Cardiac ventricle fibroblast (primary cell): ENCODE data around the gene OR6K6. TPM values are rescaled to one million over a fixed set of nuclear protein-coding genes. Genes with fewer than 3 reads are reported as not detected.

Experiments used
- total RNA-seq: library from RNA; depleted of rRNA; stranded (reverse); fragments of >200 nt; gene quantifications from 2 replicates; pipeline ENCODE4 v1.2.3, GENCODE V29; 2015

OR6K6 gene, protein sequence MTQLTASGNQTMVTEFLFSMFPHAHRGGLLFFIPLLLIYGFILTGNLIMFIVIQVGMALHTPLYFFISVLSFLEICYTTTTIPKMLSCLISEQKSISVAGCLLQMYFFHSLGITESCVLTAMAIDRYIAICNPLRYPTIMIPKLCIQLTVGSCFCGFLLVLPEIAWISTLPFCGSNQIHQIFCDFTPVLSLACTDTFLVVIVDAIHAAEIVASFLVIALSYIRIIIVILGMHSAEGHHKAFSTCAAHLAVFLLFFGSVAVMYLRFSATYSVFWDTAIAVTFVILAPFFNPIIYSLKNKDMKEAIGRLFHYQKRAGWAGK
- total RNA-seq, result not detected in 2 replicates

DNA sequence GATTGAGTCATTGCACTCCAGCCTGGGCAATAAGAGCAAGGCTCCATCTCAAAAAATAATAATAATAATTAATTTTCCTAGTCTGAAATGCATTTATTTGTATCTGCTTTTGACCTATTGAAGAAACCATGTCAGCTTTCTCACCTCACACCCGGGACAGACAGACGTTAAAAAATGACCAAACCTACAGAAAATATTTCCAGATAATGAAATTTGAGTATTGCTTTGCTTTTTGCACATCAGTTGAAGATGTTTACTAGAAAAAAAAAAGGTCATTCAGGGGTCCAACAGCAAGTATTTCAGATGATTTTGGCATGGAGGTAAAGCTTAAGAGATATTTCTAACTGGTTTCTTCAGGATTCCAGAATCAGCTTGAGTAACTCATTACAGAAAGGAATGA is at the start of gene OR6K6:
OR6K6 (plus strand) TSS at position 301 of the 400 bp plus-strand sequence. CDS start 168 bp downstream, outside the sequence.

DNA sequence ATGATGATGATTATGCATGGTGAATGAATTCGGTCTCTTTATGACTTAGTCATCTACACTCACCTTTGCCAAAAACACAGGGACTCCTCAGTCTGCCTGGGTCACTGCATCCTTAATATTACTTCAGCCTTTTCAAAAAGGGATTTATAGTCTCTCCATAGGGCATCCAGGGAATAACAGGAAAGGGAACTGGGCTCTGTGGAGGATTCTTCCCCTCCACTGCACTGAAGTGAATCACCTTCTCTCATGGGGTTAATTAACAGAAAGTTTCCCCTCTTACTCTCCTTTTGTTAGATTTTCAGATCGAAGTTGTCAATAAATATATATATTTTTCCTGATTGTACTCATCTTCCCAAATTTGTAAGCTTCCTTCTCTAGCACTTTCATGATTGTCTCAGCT is 33.9 kb upstream of the OR6K6 start, which contains the start of gene OR6K3:
OR6K3 (minus strand) TSS at position 101 of the 400 bp plus-strand sequence. CDS start 2,605 bp downstream, outside the sequence.

DNA sequence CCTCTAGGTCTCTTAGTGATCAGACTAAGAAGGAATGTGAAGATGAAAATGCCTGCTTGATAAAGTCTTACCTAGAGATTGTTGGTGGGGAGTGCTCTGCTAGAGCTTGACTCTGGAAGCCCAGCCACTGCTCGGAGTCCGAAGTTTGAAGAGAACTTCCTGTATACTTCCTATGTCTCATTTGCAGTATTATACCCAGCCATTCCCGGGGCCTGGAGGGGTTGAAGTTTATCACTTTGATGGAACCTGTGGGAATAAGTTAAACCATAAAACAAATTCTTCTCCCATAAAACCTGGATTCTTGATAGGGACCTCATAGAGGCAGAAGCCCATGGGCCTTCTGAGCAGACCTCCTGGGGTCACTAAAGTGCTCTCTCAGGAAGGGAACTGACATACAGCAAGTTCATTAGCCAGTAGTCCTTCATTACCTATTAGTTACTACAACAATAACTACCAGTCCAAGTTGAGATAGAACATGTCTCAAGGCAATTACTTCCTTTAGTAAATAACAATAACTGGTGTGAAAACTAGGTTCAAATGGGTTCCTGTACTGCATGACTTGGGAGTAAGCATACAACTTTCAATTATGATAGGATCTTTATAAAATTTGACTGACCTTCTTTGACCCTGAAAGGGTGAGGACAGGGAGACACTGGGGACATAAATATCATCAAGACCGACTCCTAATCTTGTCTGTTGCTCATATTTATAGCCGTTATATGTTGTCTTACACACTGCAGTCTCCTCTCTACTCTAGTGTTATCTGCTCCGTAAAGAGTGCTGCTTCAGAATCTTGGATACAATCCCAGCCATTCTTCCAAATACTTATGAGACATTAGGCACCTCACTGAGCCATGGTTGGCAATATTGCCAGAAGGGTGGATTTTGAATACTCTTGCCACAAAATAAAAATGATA is 17.7 kb downstream of the OR6K6 start, which contains the start of gene OR6N1:
OR6N1 (minus strand) TSS at position 246 of the 917 bp plus-strand sequence. CDS start 5,513 bp downstream, outside the sequence.

DNA sequence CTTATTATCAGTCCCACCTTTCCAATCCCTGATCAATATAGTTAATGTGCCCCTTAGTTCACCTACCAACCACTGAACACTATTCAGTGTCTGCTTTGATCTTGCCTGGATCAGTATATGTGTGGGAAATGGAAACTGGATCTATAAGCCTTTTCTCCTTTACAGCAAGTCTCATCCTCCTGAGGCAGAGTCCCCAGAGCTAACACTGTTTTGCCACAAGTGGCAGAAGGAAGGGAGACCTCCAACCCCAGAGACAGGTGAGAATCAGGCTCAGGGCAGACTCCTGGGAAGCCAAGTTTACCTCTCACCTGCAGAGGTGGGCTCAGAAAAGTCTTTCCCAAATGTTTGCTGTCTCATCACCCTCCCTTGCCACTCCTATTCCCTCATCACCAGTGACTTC is 26.6 kb downstream of the OR6K6 start, which contains the start of gene OR6N2:
OR6N2 (minus strand) TSS at position 101 of the 400 bp plus-strand sequence. CDS start 3,569 bp downstream, outside the sequence.

Other genes starting within 250 kb of the OR6K6 start
- not detected in 2 replicates for gene OR6Y1, start 200.3 kb upstream of the OR6K6 start, total RNA-seq
- not detected in 2 replicates for gene OR6P1, start 184.1 kb upstream of the OR6K6 start, total RNA-seq
- gene OR10X1, start 174.8 kb upstream of the OR6K6 start, total RNA-seq, result not detected in 2 replicates
- not detected in 2 replicates for gene OR10Z1, start 149.5 kb upstream of the OR6K6 start, total RNA-seq
- gene SPTA1, start 68.0 kb upstream of the OR6K6 start, total RNA-seq, result 0.20 and 0.25 TPM in 2 replicates
- gene OR6K2, start 54.1 kb upstream of the OR6K6 start, total RNA-seq, result not detected in 2 replicates
- gene OR6K3, start 34.0 kb upstream of the OR6K6 start, total RNA-seq, result not detected in 2 replicates
- not detected in 2 replicates for gene OR6N1, start 17.5 kb downstream of the OR6K6 start, total RNA-seq
- not detected in 2 replicates for gene OR6N2, start 26.5 kb downstream of the OR6K6 start, total RNA-seq
- gene MNDA, start 76.6 kb downstream of the OR6K6 start, total RNA-seq, result not detected in 2 replicates
- not detected in 2 replicates for gene PYHIN1, start 176.8 kb downstream of the OR6K6 start, total RNA-seq